AG04449 (cell line): ENCODE data around the gene MMP14.

Experiments used
- CTCF ChIA-PET: fragments of 350-600 bp; formaldehyde crosslinking; extraction: SDS; loops from one replicate; lab custom pipeline; 2021; ENCODE audit warnings: antibody characterized with exemption; lab: Yijun Ruan, JAX
- POLR2A ChIA-PET: fragments of 400-600, 350-600 bp; formaldehyde crosslinking; extraction: SDS; loops from one replicate; lab custom pipeline; 2020; ENCODE audit warnings: antibody characterized with exemption, inconsistent platforms; lab: Yijun Ruan, JAX
- DNase-seq: peaks from one replicate; pipeline ENCODE4 v3.0.0-alpha.2; 2010; ENCODE audit warnings: low read depth, low spot score
- H3K4me3 ChIP-seq: 2 replicates; pipeline ENCODE4 v1.5.1; 2011; ENCODE audit warnings: low read depth, mild to moderate bottlenecking, control low read depth, low read length
- TF ChIP-seq, protein P1 (sequence below): IDR thresholded peaks from one replicate; pipeline ENCODE4 v1.5.1; 2011; ENCODE audit warnings: mild to moderate bottlenecking, moderate library complexity, low read length, control low read depth, inconsistent platforms; ENCODE audit not compliant: insufficient read depth; ENCODE audit errors: missing control alignments

The MMP14 gene

GRCh38 chr14:22884076-22884737 lies 47.8 kb downstream of the MMP14 start:
- CTCF ChIA-PET: interaction anchor here (0.9 to 11.5 kb wide), 6 partner anchors 11 to 327 kb away, joined by 3 to 189 read pairs (median 12); partner anchors contain the start of gene LRP10
- H3K4me3 ChIP-seq: no peak overlapping the region
- no peak for DNase-seq
- POLR2A ChIA-PET: interaction anchor here (0.6 kb wide), 1 partner anchor 243 kb away, joined by 3 read pairs; no protein-coding TSS in a partner anchor
- TF ChIP-seq, protein P1, sequence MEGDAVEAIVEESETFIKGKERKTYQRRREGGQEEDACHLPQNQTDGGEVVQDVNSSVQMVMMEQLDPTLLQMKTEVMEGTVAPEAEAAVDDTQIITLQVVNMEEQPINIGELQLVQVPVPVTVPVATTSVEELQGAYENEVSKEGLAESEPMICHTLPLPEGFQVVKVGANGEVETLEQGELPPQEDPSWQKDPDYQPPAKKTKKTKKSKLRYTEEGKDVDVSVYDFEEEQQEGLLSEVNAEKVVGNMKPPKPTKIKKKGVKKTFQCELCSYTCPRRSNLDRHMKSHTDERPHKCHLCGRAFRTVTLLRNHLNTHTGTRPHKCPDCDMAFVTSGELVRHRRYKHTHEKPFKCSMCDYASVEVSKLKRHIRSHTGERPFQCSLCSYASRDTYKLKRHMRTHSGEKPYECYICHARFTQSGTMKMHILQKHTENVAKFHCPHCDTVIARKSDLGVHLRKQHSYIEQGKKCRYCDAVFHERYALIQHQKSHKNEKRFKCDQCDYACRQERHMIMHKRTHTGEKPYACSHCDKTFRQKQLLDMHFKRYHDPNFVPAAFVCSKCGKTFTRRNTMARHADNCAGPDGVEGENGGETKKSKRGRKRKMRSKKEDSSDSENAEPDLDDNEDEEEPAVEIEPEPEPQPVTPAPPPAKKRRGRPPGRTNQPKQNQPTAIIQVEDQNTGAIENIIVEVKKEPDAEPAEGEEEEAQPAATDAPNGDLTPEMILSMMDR: no peak

DNA sequence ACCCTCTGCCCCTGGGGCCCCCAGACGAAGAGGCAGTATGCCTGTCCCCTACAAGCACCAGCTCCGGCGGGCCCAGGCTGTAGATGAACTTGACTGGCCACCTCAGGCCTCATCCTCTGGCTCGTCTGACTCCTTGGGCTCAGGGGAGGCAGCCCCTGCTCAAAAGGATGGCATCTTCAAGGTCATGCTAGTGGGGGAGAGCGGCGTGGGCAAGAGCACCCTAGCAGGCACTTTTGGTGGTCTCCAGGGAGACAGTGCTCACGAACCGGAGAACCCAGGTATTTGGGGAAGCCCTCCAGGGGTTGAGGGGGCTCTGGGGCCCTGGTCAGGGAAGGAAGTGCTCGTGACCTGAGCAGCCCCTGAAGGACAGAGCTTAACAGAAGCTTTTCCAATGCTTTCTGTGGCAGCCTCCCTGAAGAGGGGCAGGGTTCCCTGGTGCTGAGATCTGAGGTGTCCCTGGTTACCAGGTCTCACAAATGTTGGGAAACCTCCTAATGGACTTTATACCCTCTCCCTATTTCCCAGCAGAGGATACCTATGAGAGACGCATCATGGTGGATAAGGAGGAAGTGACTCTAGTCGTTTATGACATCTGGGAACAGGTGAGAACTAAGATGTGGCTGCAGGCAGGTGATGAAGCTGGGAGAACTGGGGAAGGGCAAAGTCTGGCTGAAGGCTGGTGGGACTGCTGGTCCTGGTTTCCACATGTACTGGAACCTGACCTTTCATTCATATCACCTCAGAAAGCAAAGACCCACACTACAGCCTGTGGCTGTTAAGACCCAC lies 48.5 kb downstream of the MMP14 start:
- ChIA-PET CTCF (interaction anchor here (1.0 to 11.5 kb wide), 6 partner anchors 12 to 328 kb away, joined by 3 to 189 read pairs (median 12); partner anchors contain the start of gene LRP10), POLR2A (no interaction called here)
- TF ChIP-seq, protein P1: no peak

DNA sequence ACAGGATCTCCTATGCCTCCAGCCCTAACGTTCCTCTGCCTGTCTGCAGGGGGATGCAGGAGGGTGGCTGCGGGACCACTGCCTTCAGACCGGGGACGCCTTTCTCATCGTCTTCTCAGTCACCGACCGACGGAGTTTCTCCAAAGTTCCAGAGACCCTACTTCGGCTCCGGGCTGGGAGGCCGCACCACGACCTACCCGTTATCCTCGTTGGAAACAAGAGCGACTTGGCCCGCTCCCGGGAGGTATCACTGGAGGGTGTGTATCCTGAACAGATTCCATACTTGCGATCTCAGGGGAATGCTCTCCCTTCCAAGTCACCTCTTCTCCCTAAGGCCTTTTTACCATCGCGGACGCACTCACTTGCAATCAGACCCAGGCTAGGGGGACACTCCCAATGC lies 49.6 kb downstream of the MMP14 start:
- no peak for DNase-seq
- H3K4me3 ChIP-seq: no peak overlapping the region; the same call in 1 of the 2 replicates
- POLR2A ChIA-PET: no interaction called here
- CTCF ChIA-PET: interaction anchor here (1.2 to 11.5 kb wide), 4 partner anchors 12 to 327 kb away, joined by 4 to 189 read pairs (median 74); partner anchors contain the start of gene LRP10
- TF ChIP-seq, protein P1: no peak

More for the DNA sequence above, 48.5 kb downstream of the MMP14 start:
- no peak for DNase-seq
- no peak overlapping the region for H3K4me3 ChIP-seq

GRCh38 chr14:22886500-22887259 lies 50.3 kb downstream of the MMP14 start:
- CTCF ChIA-PET: interaction anchor here (1.2 to 11.5 kb wide), 4 partner anchors 11 to 328 kb away, joined by 4 to 189 read pairs (median 74); partner anchors contain the start of gene LRP10
- TF ChIP-seq, protein P1: peak; percentile 32

DNA sequence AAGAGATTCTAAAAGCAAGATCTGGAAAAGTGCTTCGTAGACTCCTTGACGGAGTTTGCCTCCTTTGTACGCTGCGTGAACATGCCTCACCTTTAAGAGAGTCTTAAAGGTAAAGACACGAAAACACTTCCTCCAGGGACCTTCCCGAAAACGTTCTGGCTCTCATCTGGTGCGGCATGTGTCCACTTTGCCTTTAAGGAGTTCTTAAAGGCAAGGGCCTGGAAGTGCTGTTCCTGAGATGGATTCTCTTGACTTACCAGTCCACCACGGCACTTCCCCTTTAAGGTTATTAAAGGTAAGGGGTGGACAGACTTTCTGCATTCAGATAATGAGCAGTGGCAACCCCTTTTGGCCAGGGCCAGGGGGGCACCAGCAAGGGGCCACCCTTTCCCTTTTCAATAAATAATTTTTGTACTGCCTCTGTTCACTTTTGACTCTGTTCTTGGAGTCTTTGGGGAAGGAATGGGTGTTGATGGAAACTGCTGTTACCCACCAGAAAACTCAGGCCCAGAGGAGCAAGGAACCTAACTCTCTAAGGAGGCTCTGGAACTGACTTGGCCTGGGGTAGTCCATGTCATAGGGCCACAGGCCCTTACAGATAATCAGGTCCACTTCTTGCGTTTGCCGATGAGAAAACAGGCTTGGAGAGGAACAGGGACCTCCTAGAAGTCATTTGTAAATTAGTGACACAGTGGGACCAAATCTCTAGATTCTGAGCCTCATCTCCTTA lies 51.0 kb downstream of the MMP14 start:
- TF ChIP-seq, protein P1: no peak
- peak overlapping the region; percentile 57 for H3K4me3 ChIP-seq
- ChIA-PET CTCF (interaction anchor here (1.3 to 11.5 kb wide), 5 partner anchors 11 to 331 kb away, joined by 5 to 189 read pairs (median 54); partner anchors contain the start of gene LRP10), POLR2A (no interaction called here)
- DNase-seq: no peak

More at GRCh38 chr14:22886500-22887259, 50.3 kb downstream of the MMP14 start:
- POLR2A ChIA-PET: no interaction called here
- H3K4me3 ChIP-seq: peak overlapping the region; percentile 57
- DNase-seq: no peak
